LNCAP (cell line): ENCODE data around the gene LEF1.

ENCODE experiments used
- TF ChIP-seq, protein P1 (sequence below): fragments of 450-650 bp; IDR thresholded peaks from 2 replicates; pipeline ENCODE4 v1.5.1; 2017; ENCODE audit warnings: mild to moderate bottlenecking

The LEF1 gene

DNA sequence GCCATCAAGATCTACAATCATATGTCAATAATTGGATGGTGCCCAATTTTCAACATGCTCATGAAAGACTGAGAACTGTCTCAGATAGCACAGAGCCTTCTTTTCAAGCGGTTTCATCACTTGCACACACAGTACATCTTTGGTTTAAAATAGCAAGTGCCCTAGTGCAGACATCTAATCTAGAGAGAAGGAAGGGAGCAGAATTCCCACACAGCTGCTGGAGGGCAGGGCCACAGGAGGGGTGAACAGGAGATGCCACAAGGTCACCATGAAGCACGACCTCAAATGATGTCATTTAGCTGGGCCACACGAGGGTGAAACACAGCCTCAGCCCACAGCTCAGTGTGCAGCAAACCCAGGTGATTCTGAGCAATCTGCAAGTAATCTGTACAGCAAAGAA is 24.3 kb downstream of the LEF1 start:
- TF ChIP-seq, protein P1, sequence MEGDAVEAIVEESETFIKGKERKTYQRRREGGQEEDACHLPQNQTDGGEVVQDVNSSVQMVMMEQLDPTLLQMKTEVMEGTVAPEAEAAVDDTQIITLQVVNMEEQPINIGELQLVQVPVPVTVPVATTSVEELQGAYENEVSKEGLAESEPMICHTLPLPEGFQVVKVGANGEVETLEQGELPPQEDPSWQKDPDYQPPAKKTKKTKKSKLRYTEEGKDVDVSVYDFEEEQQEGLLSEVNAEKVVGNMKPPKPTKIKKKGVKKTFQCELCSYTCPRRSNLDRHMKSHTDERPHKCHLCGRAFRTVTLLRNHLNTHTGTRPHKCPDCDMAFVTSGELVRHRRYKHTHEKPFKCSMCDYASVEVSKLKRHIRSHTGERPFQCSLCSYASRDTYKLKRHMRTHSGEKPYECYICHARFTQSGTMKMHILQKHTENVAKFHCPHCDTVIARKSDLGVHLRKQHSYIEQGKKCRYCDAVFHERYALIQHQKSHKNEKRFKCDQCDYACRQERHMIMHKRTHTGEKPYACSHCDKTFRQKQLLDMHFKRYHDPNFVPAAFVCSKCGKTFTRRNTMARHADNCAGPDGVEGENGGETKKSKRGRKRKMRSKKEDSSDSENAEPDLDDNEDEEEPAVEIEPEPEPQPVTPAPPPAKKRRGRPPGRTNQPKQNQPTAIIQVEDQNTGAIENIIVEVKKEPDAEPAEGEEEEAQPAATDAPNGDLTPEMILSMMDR = no peak

DNA sequence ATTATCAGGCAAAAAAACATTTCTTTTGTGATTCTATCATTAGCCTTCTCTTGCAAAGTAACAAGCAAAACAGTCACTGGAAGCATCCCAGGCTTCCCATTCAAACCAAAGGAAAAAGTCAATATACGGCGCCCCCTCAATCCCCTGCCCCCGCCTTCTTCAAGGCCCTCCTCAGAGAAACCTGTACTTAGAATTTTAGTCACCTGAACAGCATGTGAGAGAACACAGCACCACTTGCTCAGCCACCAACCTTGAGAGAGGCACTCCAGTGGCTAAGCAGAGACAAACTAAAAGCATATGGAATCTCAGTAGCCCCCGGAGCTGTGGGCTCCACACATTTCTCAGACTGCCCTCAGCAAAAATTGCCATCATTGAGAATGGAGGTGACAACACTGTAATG is 25.2 kb downstream of the LEF1 start:
- TF ChIP-seq, protein P1 = no peak

DNA sequence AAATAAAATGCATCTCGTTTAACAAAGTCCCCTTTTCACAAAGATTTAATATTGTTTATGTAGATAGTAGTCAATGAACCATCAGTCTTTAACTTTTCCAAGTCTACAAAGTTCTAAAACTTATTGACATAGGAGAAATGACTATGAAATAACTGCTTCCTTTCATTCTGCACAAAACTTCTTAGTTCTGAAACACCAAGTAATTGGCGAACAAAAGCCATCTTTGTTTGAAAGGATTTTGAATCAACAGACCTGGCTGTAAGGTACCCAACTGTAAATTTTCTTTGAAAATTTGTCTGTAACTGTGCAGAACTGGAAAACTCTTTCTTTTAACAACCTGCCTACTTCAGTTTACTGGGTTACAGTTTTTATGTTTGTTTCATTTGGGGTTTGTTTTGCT is 25.9 kb downstream of the LEF1 start:
- TF ChIP-seq, protein P1 = no peak

DNA sequence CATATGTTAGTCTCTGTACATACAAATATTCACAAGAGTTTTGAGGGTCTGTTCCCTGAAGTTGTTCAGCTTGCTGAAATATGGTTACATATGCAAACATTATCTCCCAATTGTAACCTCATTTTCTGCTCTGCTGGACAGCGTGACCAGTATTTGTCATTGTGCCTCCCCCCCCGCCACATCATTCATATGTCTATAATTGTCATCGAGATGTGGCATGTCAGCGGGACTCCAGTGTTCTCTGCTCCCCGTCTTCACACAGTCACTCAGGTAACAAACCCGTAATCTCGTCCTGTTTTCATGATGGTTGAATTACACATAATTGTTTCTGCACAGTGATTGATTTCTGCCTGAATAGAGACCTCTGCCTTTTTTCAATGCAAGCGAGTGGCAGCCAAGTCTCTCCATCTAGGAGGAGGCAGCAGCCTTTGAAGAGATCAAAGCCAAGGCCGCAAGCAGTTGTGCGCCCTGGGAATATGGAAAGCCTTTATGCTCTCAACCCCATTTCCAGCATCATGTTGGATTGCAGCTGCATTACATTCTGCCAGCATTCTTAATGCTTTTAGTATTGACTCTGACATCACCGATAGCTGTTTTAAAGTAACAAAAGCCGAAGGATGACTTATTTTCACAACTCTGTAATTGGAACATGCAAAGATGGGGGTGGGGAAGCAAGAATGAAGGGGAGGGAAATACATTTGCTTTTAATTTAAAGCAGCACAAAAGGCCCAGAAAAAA is 27.4 kb downstream of the LEF1 start:
- TF ChIP-seq, protein P1 = no peak

DNA sequence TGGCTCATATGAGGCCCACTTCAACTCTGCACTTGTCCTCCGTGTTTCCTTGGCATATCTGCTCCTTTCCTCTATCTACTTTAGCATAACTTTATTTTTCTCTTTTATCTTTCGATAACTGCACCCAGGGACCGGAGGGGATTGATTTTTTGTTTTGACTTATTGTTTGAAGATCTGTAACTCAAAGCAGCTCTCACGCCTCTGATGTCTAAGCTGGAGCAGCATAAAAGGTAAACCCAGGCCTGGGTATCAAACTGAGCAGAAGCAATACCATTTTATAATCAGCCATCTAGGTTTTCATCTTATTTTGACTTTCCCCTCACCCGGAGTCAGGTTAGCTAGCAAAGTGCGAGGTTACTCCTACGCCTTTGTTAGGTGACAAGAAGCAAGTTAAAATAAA is 28.4 kb downstream of the LEF1 start:
- TF ChIP-seq, protein P1 = no peak

DNA sequence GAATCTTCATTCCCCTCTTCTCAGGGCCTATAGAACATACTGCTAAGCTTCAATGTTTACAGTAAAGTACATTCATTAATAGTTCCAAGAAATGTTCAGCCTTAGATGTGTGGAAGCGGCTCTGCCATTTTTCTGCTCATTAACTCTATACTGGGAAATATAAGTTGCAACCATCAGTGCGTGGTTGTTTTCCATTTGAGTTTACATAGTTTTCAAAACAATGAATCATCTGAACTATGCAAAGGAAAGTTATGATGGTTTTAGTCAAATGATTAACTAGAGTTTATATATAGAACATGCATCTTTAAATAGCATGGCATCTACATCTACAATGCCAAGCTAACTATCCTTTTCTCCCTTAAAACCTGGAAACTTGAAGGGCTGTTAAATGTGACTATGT is 29.6 kb downstream of the LEF1 start:
- TF ChIP-seq, protein P1 = no peak

DNA sequence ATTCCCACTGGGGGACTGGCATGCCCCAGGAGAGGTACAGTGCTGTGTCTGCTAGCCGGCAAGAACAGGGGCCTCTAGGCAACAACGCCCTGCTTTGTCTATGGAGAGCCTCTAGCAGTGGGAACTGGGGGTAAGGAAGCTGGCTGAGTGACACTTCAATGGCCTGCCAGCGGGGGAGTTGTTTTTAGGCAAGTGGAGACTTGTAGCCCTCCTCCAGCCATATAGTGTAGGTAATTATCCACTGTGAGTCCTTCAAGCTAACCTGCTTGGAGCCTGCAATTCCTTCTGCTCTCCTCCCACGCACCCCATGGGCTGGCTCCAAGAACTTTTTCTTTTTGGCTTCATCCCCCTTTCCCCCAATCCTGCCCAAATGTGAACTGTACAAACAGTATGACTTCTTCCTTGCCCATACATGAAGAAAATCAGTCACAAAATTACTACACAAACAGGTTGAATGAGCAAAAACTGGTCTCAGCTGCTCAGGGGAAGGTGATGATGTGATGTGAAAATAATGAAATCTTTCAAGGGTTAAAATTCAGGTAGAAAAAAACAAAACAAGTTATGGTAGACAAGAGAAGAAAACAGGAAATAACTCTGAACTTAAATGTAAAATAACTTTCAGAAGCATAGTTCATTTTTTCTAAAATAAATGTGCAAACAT is 33.1 kb downstream of the LEF1 start:
- TF ChIP-seq, protein P1 = no peak
